Neural progenitor cell (in vitro differentiated cells): ENCODE data around the gene DYNLRB1.
"Not testable (repeated sequence)": the region's sequence is repeated elsewhere in the genome, so short reads cannot be mapped to it uniquely, and the experiment has no call there.

Experiments used
- EZH2 ChIP-seq: fragments of 200-600 bp; sonication (generic); IDR thresholded peaks from 2 replicates; pipeline ENCODE4 v1.6.1; 2017; ENCODE audit warnings: antibody characterized with exemption, mild to moderate bottlenecking, moderate library complexity
- EZH2phosphoT487 ChIP-seq: fragments of 200-600 bp; sonication (generic); IDR thresholded peaks from 2 replicates; pipeline ENCODE4 v1.6.1; 2017; ENCODE audit warnings: antibody characterized with exemption
- TF ChIP-seq, protein P1 (sequence below): fragments of 200-600 bp; sonication (generic); IDR thresholded peaks from 2 replicates; pipeline ENCODE4 v1.5.1; 2017; ENCODE audit warnings: antibody characterized with exemption, mild to moderate bottlenecking

DNA sequence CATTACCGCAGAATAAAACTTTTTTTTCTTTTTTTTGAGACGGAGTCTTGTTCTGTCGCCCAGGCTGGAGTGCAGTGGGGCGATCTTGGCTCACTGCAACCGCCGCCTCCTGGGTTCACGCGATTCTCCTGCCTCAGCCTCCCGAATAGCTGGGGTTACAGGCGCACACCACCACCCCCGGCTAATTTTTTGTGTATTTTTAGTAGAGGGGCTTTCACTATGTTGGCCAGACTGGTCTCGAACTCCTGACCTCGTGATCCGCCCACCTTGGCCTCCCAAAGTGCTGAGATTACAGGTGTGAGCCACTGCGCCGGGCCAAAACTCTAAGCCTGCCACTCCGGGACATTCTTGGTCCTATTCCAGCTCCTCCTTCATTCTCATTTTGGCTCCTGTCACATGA, 2.2 kb upstream of the DYNLRB1 start:
- TF ChIP-seq, protein P1, sequence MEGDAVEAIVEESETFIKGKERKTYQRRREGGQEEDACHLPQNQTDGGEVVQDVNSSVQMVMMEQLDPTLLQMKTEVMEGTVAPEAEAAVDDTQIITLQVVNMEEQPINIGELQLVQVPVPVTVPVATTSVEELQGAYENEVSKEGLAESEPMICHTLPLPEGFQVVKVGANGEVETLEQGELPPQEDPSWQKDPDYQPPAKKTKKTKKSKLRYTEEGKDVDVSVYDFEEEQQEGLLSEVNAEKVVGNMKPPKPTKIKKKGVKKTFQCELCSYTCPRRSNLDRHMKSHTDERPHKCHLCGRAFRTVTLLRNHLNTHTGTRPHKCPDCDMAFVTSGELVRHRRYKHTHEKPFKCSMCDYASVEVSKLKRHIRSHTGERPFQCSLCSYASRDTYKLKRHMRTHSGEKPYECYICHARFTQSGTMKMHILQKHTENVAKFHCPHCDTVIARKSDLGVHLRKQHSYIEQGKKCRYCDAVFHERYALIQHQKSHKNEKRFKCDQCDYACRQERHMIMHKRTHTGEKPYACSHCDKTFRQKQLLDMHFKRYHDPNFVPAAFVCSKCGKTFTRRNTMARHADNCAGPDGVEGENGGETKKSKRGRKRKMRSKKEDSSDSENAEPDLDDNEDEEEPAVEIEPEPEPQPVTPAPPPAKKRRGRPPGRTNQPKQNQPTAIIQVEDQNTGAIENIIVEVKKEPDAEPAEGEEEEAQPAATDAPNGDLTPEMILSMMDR: not testable (repeated sequence)
- TF ChIP-seq EZH2, EZH2phosphoT487: not testable (repeated sequence)
